ENCODE data around the gene EPB41L2.

The EPB41L2 gene

DNA sequence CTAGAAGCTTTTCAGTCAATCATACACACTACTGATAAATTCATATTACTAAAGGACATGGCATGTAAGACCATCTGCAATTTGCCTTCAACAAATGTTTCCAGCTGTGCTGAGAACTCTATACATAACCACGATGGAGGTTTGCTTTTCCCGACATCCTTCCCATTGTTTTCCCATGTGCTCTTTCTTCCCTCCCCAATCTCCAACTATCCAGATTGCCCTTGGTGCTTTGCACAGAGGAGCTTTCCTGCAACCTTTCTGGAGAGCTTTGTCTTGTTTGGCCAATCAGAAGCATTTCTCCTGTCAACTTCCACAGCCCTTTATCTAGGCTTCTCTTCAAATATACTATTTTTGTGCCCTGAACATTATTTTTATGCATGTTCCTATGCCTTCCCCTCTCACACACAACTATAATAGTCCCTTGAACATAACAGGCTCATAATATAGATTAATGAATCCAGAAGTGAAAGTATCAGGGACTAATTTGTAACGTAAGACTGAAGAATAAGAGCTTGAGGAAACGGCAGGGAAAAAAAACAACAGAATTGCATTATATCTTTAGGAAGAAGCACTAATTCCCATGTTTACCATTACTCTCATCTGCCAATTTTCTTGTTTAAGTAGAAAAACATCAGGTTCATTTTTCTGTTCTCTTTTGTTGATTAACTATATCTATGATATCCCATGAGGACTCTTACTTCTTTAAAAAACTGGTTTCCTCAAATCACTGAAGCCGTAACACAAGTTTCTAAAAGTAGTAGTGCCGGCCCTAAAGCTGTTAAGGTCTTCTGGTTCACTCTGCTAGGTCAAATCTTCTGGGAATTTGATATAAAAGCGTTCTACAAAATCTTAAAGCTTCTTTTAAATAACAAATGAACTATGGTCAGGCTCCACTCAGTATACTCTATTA lies 215.8 kb downstream of the EPB41L2 start:
- no peak overlapping the region for H3K27ac ChIP-seq
- H3K9me3 ChIP-seq = no peaks in the 10 kb centered on the region
- no peak overlapping the region for H3K4me3 ChIP-seq (ENCODE audit: low read depth in 1 of 2, low read length in 1 of 2)
- H3K4me1 ChIP-seq (ENCODE audit: control insufficient read depth in 1 of 2, insufficient read depth in 1 of 2, low read depth in 1 of 2, low read length in 1 of 2) = no peaks in the 10 kb centered on the region
- H3K27me3 ChIP-seq = no peaks in the 10 kb centered on the region
- H3K36me3 ChIP-seq = no peaks in the 10 kb centered on the region
- no peak for TF ChIP-seq CTCF (IDR thresholded peaks at IDR 0.05)

DNA sequence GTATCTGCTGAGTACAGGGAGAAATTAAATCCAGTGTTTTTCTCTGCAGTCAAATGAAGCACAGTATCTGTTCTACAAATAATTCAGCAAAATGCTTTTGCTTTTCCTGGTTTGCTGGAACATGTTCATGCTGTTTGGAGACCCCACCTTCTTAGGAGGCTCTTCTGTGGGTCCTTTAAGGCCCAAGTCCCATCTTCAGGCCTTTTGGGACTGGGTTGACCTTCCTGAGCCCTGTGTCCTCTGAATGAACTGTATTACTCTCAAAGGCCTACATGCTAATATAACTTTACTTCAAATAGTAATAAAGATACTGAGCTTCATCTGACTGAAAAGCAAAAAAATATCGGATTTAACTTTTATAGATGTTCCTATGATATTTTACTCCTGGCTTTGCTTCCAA lies 216.5 kb downstream of the EPB41L2 start:
- no peak for TF ChIP-seq CTCF (IDR thresholded peaks at IDR 0.05)
- H3K36me3 ChIP-seq = no peaks in the 10 kb centered on the region
- H3K27me3 ChIP-seq = no peaks in the 10 kb centered on the region
- H3K4me1 ChIP-seq (ENCODE audit: control insufficient read depth in 1 of 2, insufficient read depth in 1 of 2, low read depth in 1 of 2, low read length in 1 of 2) = no peaks in the 10 kb centered on the region
- H3K4me3 ChIP-seq (ENCODE audit: low read depth in 1 of 2, low read length in 1 of 2) = no peak overlapping the region
- H3K9me3 ChIP-seq = no peaks in the 10 kb centered on the region
- no peak overlapping the region for H3K27ac ChIP-seq

GRCh38 chr6:130843575-130844320 lies 219.3 kb downstream of the EPB41L2 start:
- Histone ChIP-seq H3K9me3 (no peaks in the 10 kb centered on the region), H3K4me1 (ENCODE audit: control insufficient read depth in 1 of 2, insufficient read depth in 1 of 2, low read depth in 1 of 2, low read length in 1 of 2) (no peaks in the 10 kb centered on the region), H3K27me3 (no peaks in the 10 kb centered on the region), H3K36me3 (no peaks in the 10 kb centered on the region), H3K4me3 (ENCODE audit: low read depth in 1 of 2, low read length in 1 of 2) (no peak overlapping the region), H3K27ac (no peak overlapping the region)
- TF ChIP-seq CTCF (IDR thresholded peaks at IDR 0.05) = no peak

GRCh38 chr6:130841128-130841728 lies 221.8 kb downstream of the EPB41L2 start:
- Histone ChIP-seq H3K4me3 (ENCODE audit: low read depth in 1 of 2, low read length in 1 of 2) (no peak overlapping the region), H3K36me3 (no peaks in the 10 kb centered on the region), H3K4me1 (ENCODE audit: control insufficient read depth in 1 of 2, insufficient read depth in 1 of 2, low read depth in 1 of 2, low read length in 1 of 2) (no peaks in the 10 kb centered on the region), H3K27me3 (no peaks in the 10 kb centered on the region), H3K27ac (no peak overlapping the region), H3K9me3 (no peaks in the 10 kb centered on the region)
- no peak for TF ChIP-seq CTCF (IDR thresholded peaks at IDR 0.05)

- no peaks in the 10 kb centered on the region for H3K4me1 ChIP-seq (ENCODE audit: control insufficient read depth in 1 of 2, insufficient read depth in 1 of 2, low read depth in 1 of 2, low read length in 1 of 2)
- TF ChIP-seq CTCF (IDR thresholded peaks at IDR 0.05) = no peak
- no peaks in the 10 kb centered on the region for H3K27me3 ChIP-seq
- no peaks in the 10 kb centered on the region for H3K9me3 ChIP-seq
- no peaks in the 10 kb centered on the region for H3K36me3 ChIP-seq
- H3K4me3 ChIP-seq (ENCODE audit: low read depth in 1 of 2, low read length in 1 of 2) = no peak overlapping the region
- H3K27ac ChIP-seq = no peak overlapping the region
Measured at GRCh38 chr6:130840050-130840449, 223.0 kb downstream of the EPB41L2 start.
